ENCODE measurements around the gene BRD9. TPM values are rescaled to one million over a fixed set of nuclear protein-coding genes. Genes with fewer than 3 reads are reported as not detected.
"Not testable (repeated sequence)": the region's sequence is repeated elsewhere in the genome, so short reads cannot be mapped to it uniquely, and the experiment has no call there.

Gene BRD9
- total and polyA plus RNA-seq, 2 of the 4 experiments (the other 2 are of a cell fraction), result 22.0 to 43.4 TPM

GRCh38 chr5:919356-920000 lies 26.9 kb upstream of the BRD9 start:
- no peaks in the 10 kb centered on the region for H3K9me3 ChIP-seq (ENCODE audit: control insufficient read depth, insufficient read depth, low read length)
- H2BK5ac ChIP-seq (ENCODE audit: low read depth, low read length, poor library complexity, severe bottlenecking), result no peak overlapping the region
- H4K91ac ChIP-seq (ENCODE audit: insufficient read depth, low read depth, low read length), result no peak overlapping the region
- WGBS, 2 experiments (ENCODE audit: extremely low coverage in 2 of 2, insufficient read length in 1 of 2), result 86% methylated on average over 5 of the region's 9 CpGs; no CpG with 5 or more reads in 1 of the 2 experiments
- no peaks in the 10 kb centered on the region for H3K27me3 ChIP-seq (ENCODE audit: control insufficient read depth, insufficient read depth, low read length)
- no peak overlapping the region for H3K4me3 ChIP-seq (ENCODE audit: insufficient read depth, low read depth, low read length)
- no peak overlapping the region for H2BK15ac ChIP-seq (ENCODE audit: low read depth, low read length)
- H3K79me1 ChIP-seq (ENCODE audit: low read depth in 1 of 2, low read length in 2 of 2), result no peaks in the 10 kb centered on the region; a peak in 1 of 4 replicates
- H3K9ac ChIP-seq (ENCODE audit: low read depth, low read length), result no peak overlapping the region
- ChIA-PET POLR2A (ENCODE audit: unreplicated experiment) (no interaction called here), CTCF (interaction anchor here (0.6 to 1.7 kb wide), 7 partner anchors 12 to 725 kb away, joined by 3 to 8 read pairs (median 5); no protein-coding TSS in a partner anchor)
- no peak overlapping the region for H2BK120ac ChIP-seq (ENCODE audit: low read depth, low read length)
- no peak overlapping the region for H3K27ac ChIP-seq (ENCODE audit: insufficient read depth, low read length)
- no peak overlapping the region for H2BK20ac ChIP-seq (ENCODE audit: low read depth, low read length)
- no peak overlapping the region for H2AK9ac ChIP-seq (replicated peaks; ENCODE audit: low read depth, low read length, poor library complexity)
- no peak for ATAC-seq (ENCODE audit: low read depth)
- H4K20me1 ChIP-seq (ENCODE audit: insufficient read depth, low read length), result no peaks in the 10 kb centered on the region
- intact Hi-C loops (cut with micrococcal nuclease), result no loop called here
- no peak for DNase-seq
- no peak overlapping the region for H2AK5ac ChIP-seq (ENCODE audit: low read depth, low read length)
- no peaks in the 10 kb centered on the region for H3K9me1 ChIP-seq (ENCODE audit: insufficient read depth, low read length)
- H3K23ac ChIP-seq (ENCODE audit: low read depth, low read length), result no peak overlapping the region
- H4K5ac ChIP-seq (ENCODE audit: low read depth, low read length), result no peak overlapping the region
- BruUV-seq (replicated peaks), result no TSS peak
- dilution Hi-C loops (cut with HindIII; ENCODE audit: low sequenced_read_pairs, unreplicated experiment), result no loop called here
- no peak overlapping the region for H4K8ac ChIP-seq (ENCODE audit: low read depth in 2 of 2, low read length in 2 of 2)
- in situ Hi-C loops (cut with MboI; ENCODE audit: low sequenced_read_pairs), result no loop called here
- H3K36me3 ChIP-seq (ENCODE audit: control insufficient read depth, insufficient read depth, low read length), result peaks cover 9% of the 10 kb centered on the region
- H2AFZ ChIP-seq (replicated peaks; ENCODE audit: low read length, poor library complexity), result no peak overlapping the region
- no peak overlapping the region for H3K18ac ChIP-seq (ENCODE audit: low read depth, low read length)
- no peaks in the 10 kb centered on the region for H3K4me1 ChIP-seq (ENCODE audit: control insufficient read depth, insufficient read depth, low read length)
- H3K4ac ChIP-seq (ENCODE audit: low read depth, low read length), result no peak overlapping the region
- TF ChIP-seq MAZ (IDR thresholded peaks at IDR 0.05; ENCODE audit: borderline replicate concordance, low read depth, low read length), result no peak
- no peak for TF ChIP-seq FOS (IDR thresholded peaks at IDR 0.05; ENCODE audit: low read depth, low read length)
- TF ChIP-seq MXI1 (IDR thresholded peaks at IDR 0.05; ENCODE audit: borderline replicate concordance, low read depth, low read length), result no peak
- H3K14ac ChIP-seq (replicated peaks; ENCODE audit: low read depth, low read length), result no peak overlapping the region
- H3K4me2 ChIP-seq (ENCODE audit: low read depth, low read length), result no peak overlapping the region
- no peak overlapping the region for H3K56ac ChIP-seq (ENCODE audit: extremely low read depth, insufficient read depth, low read length)

- H2BK5ac ChIP-seq (ENCODE audit: low read depth, low read length, poor library complexity, severe bottlenecking); H3K23ac ChIP-seq (ENCODE audit: low read depth, low read length); H3K9ac ChIP-seq (ENCODE audit: low read depth, low read length); H3K18ac ChIP-seq (ENCODE audit: low read depth, low read length); H3K14ac ChIP-seq (replicated peaks; ENCODE audit: low read depth, low read length); H2AK9ac ChIP-seq (replicated peaks; ENCODE audit: low read depth, low read length, poor library complexity); dilution Hi-C loops (cut with HindIII; ENCODE audit: low sequenced_read_pairs, unreplicated experiment); H4K8ac ChIP-seq (ENCODE audit: low read depth in 2 of 2, low read length in 2 of 2); H3K9me1 ChIP-seq (ENCODE audit: insufficient read depth, low read length); H2AK5ac ChIP-seq (ENCODE audit: low read depth, low read length); H4K5ac ChIP-seq (ENCODE audit: low read depth, low read length); H3K79me1 ChIP-seq (ENCODE audit: low read depth in 1 of 2, low read length in 2 of 2); H3K4me3 ChIP-seq (ENCODE audit: insufficient read depth, low read depth, low read length); H3K27ac ChIP-seq (ENCODE audit: insufficient read depth, low read length); H2BK20ac ChIP-seq (ENCODE audit: low read depth, low read length); H2BK15ac ChIP-seq (ENCODE audit: low read depth, low read length); POLR2A ChIA-PET (ENCODE audit: unreplicated experiment); DNase-seq; ATAC-seq (ENCODE audit: low read depth); H3K56ac ChIP-seq (ENCODE audit: extremely low read depth, insufficient read depth, low read length); H3K4ac ChIP-seq (ENCODE audit: low read depth, low read length); in situ Hi-C loops (cut with MboI; ENCODE audit: low sequenced_read_pairs); H2BK120ac ChIP-seq (ENCODE audit: low read depth, low read length); H2AFZ ChIP-seq (replicated peaks; ENCODE audit: low read length, poor library complexity); H3K4me2 ChIP-seq (ENCODE audit: low read depth, low read length); H3K4me1 ChIP-seq (ENCODE audit: control insufficient read depth, insufficient read depth, low read length); BruUV-seq (replicated peaks); intact Hi-C loops (cut with micrococcal nuclease); H4K20me1 ChIP-seq (ENCODE audit: insufficient read depth, low read length); H3K27me3 ChIP-seq (ENCODE audit: control insufficient read depth, insufficient read depth, low read length); H4K91ac ChIP-seq (ENCODE audit: insufficient read depth, low read depth, low read length); H3K9me3 ChIP-seq (ENCODE audit: control insufficient read depth, insufficient read depth, low read length): not testable (repeated sequence)
- H3K36me3 ChIP-seq (ENCODE audit: control insufficient read depth, insufficient read depth, low read length), result peaks cover 11% of the 10 kb centered on the region
- CTCF ChIA-PET, result interaction anchor here (1.6 kb wide), 1 partner anchor 222 kb away, joined by 4 read pairs; no protein-coding TSS in a partner anchor
- WGBS, 2 experiments (ENCODE audit: extremely low coverage in 2 of 2, insufficient read length in 1 of 2), result no CpG with 5 or more reads among the region's 5 CpGs
Observed at GRCh38 chr5:918717-919116, 26.1 kb upstream of the BRD9 start.

Measured in IMR-90 (cell line).